Upper lobe of left lung (tissue), 4 donors: ENCODE measurements around the gene CDC42EP1.

Experiments used
- POLR2A ChIP-seq, 4 donors: fragments of 450-650 bp; IDR thresholded peaks; one replicate each; pipeline ENCODE4 v1.5.1; 2016 to 2017; ENCODE audit warnings: antibody characterized with exemption in 4 of 4, mild to moderate bottlenecking in 2 of 4
- POLR2AphosphoS5 ChIP-seq, 2 donors: sonication (generic); formaldehyde crosslinking; IDR thresholded peaks; one replicate each; pipeline ENCODE4 v1.5.1; 2017; ENCODE audit warnings: antibody characterized with exemption in 2 of 2
- TF ChIP-seq, protein P1 (sequence below), 6 experiments: fragments of 450-650 bp in 4 of 6; fragments of 200-600 bp in 2 of 6; sonication (generic) in 2 of 6; IDR thresholded peaks; one replicate each; pipeline ENCODE4 v1.5.1; 2016 to 2019; ENCODE audit warnings: antibody characterized with exemption in 6 of 6

DNA sequence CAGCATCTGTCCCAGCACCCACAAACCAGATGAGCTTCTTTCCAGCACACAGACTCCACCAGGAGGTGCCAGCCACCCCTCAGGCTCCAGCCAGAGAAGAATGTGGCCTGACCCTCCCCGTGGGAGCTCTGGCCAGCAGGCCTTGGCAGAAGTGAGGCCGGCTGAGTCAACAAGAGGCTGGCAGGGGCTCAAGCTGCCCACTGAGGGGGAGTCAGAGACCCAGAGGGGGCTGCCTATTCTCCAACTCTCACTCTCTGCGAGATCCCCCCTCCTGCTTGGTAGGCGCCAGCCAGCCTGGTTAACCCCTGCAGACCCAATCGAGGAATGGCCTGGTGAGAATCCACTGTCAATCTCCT is 10.6 kb upstream of the CDC42EP1 start:
- TF ChIP-seq, protein P1, sequence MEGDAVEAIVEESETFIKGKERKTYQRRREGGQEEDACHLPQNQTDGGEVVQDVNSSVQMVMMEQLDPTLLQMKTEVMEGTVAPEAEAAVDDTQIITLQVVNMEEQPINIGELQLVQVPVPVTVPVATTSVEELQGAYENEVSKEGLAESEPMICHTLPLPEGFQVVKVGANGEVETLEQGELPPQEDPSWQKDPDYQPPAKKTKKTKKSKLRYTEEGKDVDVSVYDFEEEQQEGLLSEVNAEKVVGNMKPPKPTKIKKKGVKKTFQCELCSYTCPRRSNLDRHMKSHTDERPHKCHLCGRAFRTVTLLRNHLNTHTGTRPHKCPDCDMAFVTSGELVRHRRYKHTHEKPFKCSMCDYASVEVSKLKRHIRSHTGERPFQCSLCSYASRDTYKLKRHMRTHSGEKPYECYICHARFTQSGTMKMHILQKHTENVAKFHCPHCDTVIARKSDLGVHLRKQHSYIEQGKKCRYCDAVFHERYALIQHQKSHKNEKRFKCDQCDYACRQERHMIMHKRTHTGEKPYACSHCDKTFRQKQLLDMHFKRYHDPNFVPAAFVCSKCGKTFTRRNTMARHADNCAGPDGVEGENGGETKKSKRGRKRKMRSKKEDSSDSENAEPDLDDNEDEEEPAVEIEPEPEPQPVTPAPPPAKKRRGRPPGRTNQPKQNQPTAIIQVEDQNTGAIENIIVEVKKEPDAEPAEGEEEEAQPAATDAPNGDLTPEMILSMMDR (IDR thresholded peaks at IDR 0.05), result peak in 1 of 6 experiments; percentile 39
- TF ChIP-seq POLR2A (IDR thresholded peaks at IDR 0.05) (no peak), POLR2AphosphoS5 (IDR thresholded peaks at IDR 0.05) (no peak)
